ENCODE measurements around the gene TMEM138.
A peak's percentile ranks its signal among the peaks of the same experiment; 100 is the strongest.

TMEM138 gene

GRCh38 chr11:61339490-61339878 is 22.7 kb upstream of the TMEM138 start:
- no peak for TF ChIP-seq CTCF (conservative IDR thresholded peaks at IDR 0.05; ENCODE audit: low read depth)
- H3K27ac ChIP-seq = no peak overlapping the region; the same call in 1 of the 2 replicates
- DNase-seq (ENCODE audit: low spot score) = no peak
- CTCF ChIA-PET = interaction anchor here (1.3 kb wide), 1 partner anchor 46 kb away, joined by 3 read pairs; no protein-coding TSS in a partner anchor
- POLR2A ChIA-PET (ENCODE audit: low non-redundant PET) = no interaction called here

GRCh38 chr11:61340979-61341378 is 21.2 kb upstream of the TMEM138 start:
- ChIA-PET CTCF (interaction anchor here (1.2 to 1.3 kb wide), 2 partner anchors 44 to 86 kb away, joined by 3 to 7 read pairs; no protein-coding TSS in a partner anchor), POLR2A (ENCODE audit: low non-redundant PET) (no interaction called here)
- DNase-seq (ENCODE audit: low spot score) = no peak
- no peak overlapping the region for H3K27ac ChIP-seq
- TF ChIP-seq CTCF (conservative IDR thresholded peaks at IDR 0.05; ENCODE audit: low read depth) = no peak

GRCh38 chr11:61341706-61342105 is 20.5 kb upstream of the TMEM138 start:
- POLR2A ChIA-PET (ENCODE audit: low non-redundant PET) = no interaction called here
- H3K27ac ChIP-seq = 0 out of 2 replicates have a peak overlapping the region, but pooled peaks have one; percentile 4
- TF ChIP-seq CTCF (conservative IDR thresholded peaks at IDR 0.05; ENCODE audit: low read depth) = no peak
- no peak for DNase-seq (ENCODE audit: low spot score)
- CTCF ChIA-PET = interaction anchor here (0.6 to 1.2 kb wide), 4 partner anchors 33 to 87 kb away, joined by 3 to 7 read pairs (median 4); no protein-coding TSS in a partner anchor

GRCh38 chr11:61342207-61342803 is 19.9 kb upstream of the TMEM138 start:
- ChIA-PET POLR2A (ENCODE audit: low non-redundant PET) (no interaction called here), CTCF (interaction anchor here (1.0 to 1.2 kb wide), 2 partner anchors 41 to 88 kb away, joined by 4 to 7 read pairs; no protein-coding TSS in a partner anchor)
- no peak for TF ChIP-seq CTCF (conservative IDR thresholded peaks at IDR 0.05; ENCODE audit: low read depth)
- H3K27ac ChIP-seq = 0 out of 2 replicates have a peak overlapping the region, but pooled peaks have one; percentile 4
- no peak for DNase-seq (ENCODE audit: low spot score)

- TF ChIP-seq CTCF (conservative IDR thresholded peaks at IDR 0.05; ENCODE audit: low read depth) = no peak
- POLR2A ChIA-PET (ENCODE audit: low non-redundant PET) = no interaction called here
- CTCF ChIA-PET = no interaction called here
- no peak for DNase-seq (ENCODE audit: low spot score)
- H3K27ac ChIP-seq = peak overlapping the region; percentile 52
These were observed 18.1 kb upstream of the TMEM138 start for GRCh38 chr11:61343792-61344745.

- H3K27ac ChIP-seq = peak overlapping the region; percentile 52
These were observed 17.0 kb upstream of the TMEM138 start for GRCh38 chr11:61345170-61345610.

More at GRCh38 chr11:61345170-61345610, 17.0 kb upstream of the TMEM138 start:
- POLR2A ChIA-PET (ENCODE audit: low non-redundant PET) = no interaction called here
- no peak for DNase-seq (ENCODE audit: low spot score)
- no peak for TF ChIP-seq CTCF (conservative IDR thresholded peaks at IDR 0.05; ENCODE audit: low read depth)
- CTCF ChIA-PET = interaction anchor here (0.7 to 1.1 kb wide), 2 partner anchors 9 to 997 kb away, joined by 3 read pairs; no protein-coding TSS in a partner anchor

Measured in RWPE1 (cell line).